Measurements from ENCODE around the gene PBX4.

The PBX4 gene

GRCh38 chr19:19537075-19538048 is 81.1 kb downstream of the PBX4 start:
- H3K4me3 ChIP-seq (ENCODE audit: low read depth, low read length), result no peak overlapping the region
- H3K36me3 ChIP-seq (ENCODE audit: insufficient read depth, low read length), result no peaks in the 10 kb centered on the region
- peaks cover 4% of the 10 kb centered on the region for H3K4me1 ChIP-seq (ENCODE audit: control insufficient read depth, insufficient read depth, low read length, unreplicated experiment)
- no peak overlapping the region for H2AFZ ChIP-seq (ENCODE audit: low read length, unreplicated experiment)
- H3K27ac ChIP-seq (ENCODE audit: low read depth, low read length), result no peak overlapping the region
- H3K27me3 ChIP-seq (ENCODE audit: insufficient read depth, low read length), result no peaks in the 10 kb centered on the region
- H3K79me2 ChIP-seq (ENCODE audit: control insufficient read depth, insufficient read depth, low read length, unreplicated experiment), result no peaks in the 10 kb centered on the region

- Histone ChIP-seq H2AFZ (ENCODE audit: low read length, unreplicated experiment) (no peak overlapping the region), H3K27me3 (ENCODE audit: insufficient read depth, low read length) (no peaks in the 10 kb centered on the region), H3K36me3 (ENCODE audit: insufficient read depth, low read length) (no peaks in the 10 kb centered on the region), H3K79me2 (ENCODE audit: control insufficient read depth, insufficient read depth, low read length, unreplicated experiment) (no peaks in the 10 kb centered on the region), H3K4me1 (ENCODE audit: control insufficient read depth, insufficient read depth, low read length, unreplicated experiment) (peaks cover 6% of the 10 kb centered on the region), H3K27ac (ENCODE audit: low read depth, low read length) (no peak overlapping the region), H3K4me3 (ENCODE audit: low read depth, low read length) (no peak overlapping the region)
These were observed 82.9 kb downstream of the PBX4 start for GRCh38 chr19:19535311-19536191.

- no peak overlapping the region for H3K4me3 ChIP-seq (ENCODE audit: low read depth, low read length)
- H3K27ac ChIP-seq (ENCODE audit: low read depth, low read length), result no peak overlapping the region
- peaks cover 11% of the 10 kb centered on the region for H3K4me1 ChIP-seq (ENCODE audit: control insufficient read depth, insufficient read depth, low read length, unreplicated experiment)
- H3K79me2 ChIP-seq (ENCODE audit: control insufficient read depth, insufficient read depth, low read length, unreplicated experiment), result no peaks in the 10 kb centered on the region
- no peak overlapping the region for H2AFZ ChIP-seq (ENCODE audit: low read length, unreplicated experiment)
- H3K27me3 ChIP-seq (ENCODE audit: insufficient read depth, low read length), result no peaks in the 10 kb centered on the region
- no peaks in the 10 kb centered on the region for H3K36me3 ChIP-seq (ENCODE audit: insufficient read depth, low read length)
These were observed 83.8 kb downstream of the PBX4 start for GRCh38 chr19:19534556-19535265.

GRCh38 chr19:19533841-19534240 is 84.6 kb downstream of the PBX4 start:
- no peak overlapping the region for H3K4me3 ChIP-seq (ENCODE audit: low read depth, low read length)
- no peak overlapping the region for H3K27ac ChIP-seq (ENCODE audit: low read depth, low read length)
- H3K27me3 ChIP-seq (ENCODE audit: insufficient read depth, low read length), result no peaks in the 10 kb centered on the region
- no peaks in the 10 kb centered on the region for H3K36me3 ChIP-seq (ENCODE audit: insufficient read depth, low read length)
- H2AFZ ChIP-seq (ENCODE audit: low read length, unreplicated experiment), result no peak overlapping the region
- H3K79me2 ChIP-seq (ENCODE audit: control insufficient read depth, insufficient read depth, low read length, unreplicated experiment), result no peaks in the 10 kb centered on the region
- peaks cover 11% of the 10 kb centered on the region for H3K4me1 ChIP-seq (ENCODE audit: control insufficient read depth, insufficient read depth, low read length, unreplicated experiment)

- H2AFZ ChIP-seq (ENCODE audit: low read length, unreplicated experiment), result no peak overlapping the region
- peaks cover 7% of the 10 kb centered on the region for H3K4me1 ChIP-seq (ENCODE audit: control insufficient read depth, insufficient read depth, low read length, unreplicated experiment)
- no peaks in the 10 kb centered on the region for H3K36me3 ChIP-seq (ENCODE audit: insufficient read depth, low read length)
- no peak overlapping the region for H3K27ac ChIP-seq (ENCODE audit: low read depth, low read length)
- no peak overlapping the region for H3K4me3 ChIP-seq (ENCODE audit: low read depth, low read length)
- no peaks in the 10 kb centered on the region for H3K79me2 ChIP-seq (ENCODE audit: control insufficient read depth, insufficient read depth, low read length, unreplicated experiment)
- H3K27me3 ChIP-seq (ENCODE audit: insufficient read depth, low read length), result no peaks in the 10 kb centered on the region
These were observed 85.4 kb downstream of the PBX4 start for GRCh38 chr19:19532806-19533701.

GRCh38 chr19:19531951-19532805 is 86.3 kb downstream of the PBX4 start:
- Histone ChIP-seq H2AFZ (ENCODE audit: low read length, unreplicated experiment) (no peak overlapping the region), H3K4me1 (ENCODE audit: control insufficient read depth, insufficient read depth, low read length, unreplicated experiment) (peaks cover 7% of the 10 kb centered on the region), H3K27me3 (ENCODE audit: insufficient read depth, low read length) (no peaks in the 10 kb centered on the region), H3K27ac (ENCODE audit: low read depth, low read length) (no peak overlapping the region), H3K4me3 (ENCODE audit: low read depth, low read length) (no peak overlapping the region), H3K79me2 (ENCODE audit: control insufficient read depth, insufficient read depth, low read length, unreplicated experiment) (no peaks in the 10 kb centered on the region), H3K36me3 (ENCODE audit: insufficient read depth, low read length) (no peaks in the 10 kb centered on the region)

- H3K4me1 ChIP-seq (ENCODE audit: control insufficient read depth, insufficient read depth, low read length, unreplicated experiment), result peaks cover 7% of the 10 kb centered on the region
- no peak overlapping the region for H3K4me3 ChIP-seq (ENCODE audit: low read depth, low read length)
- H3K27ac ChIP-seq (ENCODE audit: low read depth, low read length), result no peak overlapping the region
- H2AFZ ChIP-seq (ENCODE audit: low read length, unreplicated experiment), result no peak overlapping the region
- no peaks in the 10 kb centered on the region for H3K27me3 ChIP-seq (ENCODE audit: insufficient read depth, low read length)
- H3K36me3 ChIP-seq (ENCODE audit: insufficient read depth, low read length), result no peaks in the 10 kb centered on the region
- H3K79me2 ChIP-seq (ENCODE audit: control insufficient read depth, insufficient read depth, low read length, unreplicated experiment), result no peaks in the 10 kb centered on the region
These were observed 87.6 kb downstream of the PBX4 start for GRCh38 chr19:19530889-19531288.

GRCh38 chr19:19530423-19530804 is 88.1 kb downstream of the PBX4 start:
- Histone ChIP-seq H3K36me3 (ENCODE audit: insufficient read depth, low read length) (no peaks in the 10 kb centered on the region), H3K79me2 (ENCODE audit: control insufficient read depth, insufficient read depth, low read length, unreplicated experiment) (no peaks in the 10 kb centered on the region), H2AFZ (ENCODE audit: low read length, unreplicated experiment) (no peak overlapping the region), H3K4me1 (ENCODE audit: control insufficient read depth, insufficient read depth, low read length, unreplicated experiment) (peaks cover 7% of the 10 kb centered on the region), H3K4me3 (ENCODE audit: low read depth, low read length) (no peak overlapping the region), H3K27me3 (ENCODE audit: insufficient read depth, low read length) (no peaks in the 10 kb centered on the region), H3K27ac (ENCODE audit: low read depth, low read length) (no peak overlapping the region)

GRCh38 chr19:19529783-19530422 is 88.6 kb downstream of the PBX4 start:
- Histone ChIP-seq H3K4me3 (ENCODE audit: low read depth, low read length) (no peak overlapping the region), H3K36me3 (ENCODE audit: insufficient read depth, low read length) (no peaks in the 10 kb centered on the region), H3K27me3 (ENCODE audit: insufficient read depth, low read length) (no peaks in the 10 kb centered on the region), H2AFZ (ENCODE audit: low read length, unreplicated experiment) (no peak overlapping the region), H3K79me2 (ENCODE audit: control insufficient read depth, insufficient read depth, low read length, unreplicated experiment) (no peaks in the 10 kb centered on the region), H3K27ac (ENCODE audit: low read depth, low read length) (no peak overlapping the region), H3K4me1 (ENCODE audit: control insufficient read depth, insufficient read depth, low read length, unreplicated experiment) (peaks cover 7% of the 10 kb centered on the region)

All from ACC112 (cell line).